Pulmonary artery endothelial cell (primary cell): ENCODE results near the gene LENEP. TPM values are rescaled to one million over a fixed set of nuclear protein-coding genes. Genes with fewer than 3 reads are reported as not detected.

Experiments
- DNase-seq: peaks from one replicate; pipeline ENCODE4 v3.0.0-alpha.2; 2011; ENCODE audit warnings: low read depth, low spot score
- total RNA-seq: library from RNA; depleted of rRNA; stranded (reverse); fragments of >200 nt; gene quantifications from 2 replicates; pipeline ENCODE4 v1.2.3, GENCODE V29; 2014

Gene LENEP
- total RNA-seq, 1 donor from 2014 or later, result 0.66 TPM

DNA sequence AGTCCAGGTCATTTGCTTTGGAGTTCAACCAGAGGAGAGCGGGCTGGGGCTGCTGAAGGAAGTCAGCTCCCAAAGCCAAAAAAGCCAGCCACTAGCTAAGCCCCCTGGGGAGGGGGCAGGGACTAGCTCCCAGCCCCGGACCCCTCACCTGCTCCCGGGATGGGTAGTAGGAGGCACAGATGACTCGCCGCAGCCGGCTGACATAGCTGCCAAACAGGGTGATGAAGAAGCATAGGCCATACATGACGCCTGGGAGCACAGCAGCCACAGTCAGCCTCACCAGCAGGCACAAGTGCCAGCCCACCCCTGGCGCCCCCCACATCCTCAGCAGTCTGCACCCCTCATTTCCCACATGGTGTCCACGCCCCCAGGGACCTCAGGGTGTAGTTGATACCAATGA, 32.8 kb downstream of the LENEP start:
- no peak for DNase-seq

DNA sequence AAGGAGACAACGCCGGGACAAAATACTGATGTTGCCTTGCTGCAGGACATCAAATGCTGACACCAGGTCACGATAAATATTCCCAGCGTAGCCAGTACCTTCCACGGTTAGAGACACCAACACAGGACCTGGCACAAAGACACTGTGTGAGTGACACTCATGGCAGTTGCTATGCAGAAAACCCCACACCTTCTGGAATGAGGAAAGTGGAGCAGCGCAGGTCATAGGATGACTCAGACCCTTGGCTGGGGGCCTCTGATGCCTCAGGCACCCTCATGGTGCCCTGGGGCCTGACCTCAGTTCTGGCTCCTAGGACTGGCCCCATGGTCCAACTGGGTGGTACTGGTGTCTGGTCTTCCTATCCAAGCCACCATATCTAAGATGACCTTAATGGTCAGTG, 33.2 kb downstream of the LENEP start:
- DNase-seq, result no peak

DNA sequence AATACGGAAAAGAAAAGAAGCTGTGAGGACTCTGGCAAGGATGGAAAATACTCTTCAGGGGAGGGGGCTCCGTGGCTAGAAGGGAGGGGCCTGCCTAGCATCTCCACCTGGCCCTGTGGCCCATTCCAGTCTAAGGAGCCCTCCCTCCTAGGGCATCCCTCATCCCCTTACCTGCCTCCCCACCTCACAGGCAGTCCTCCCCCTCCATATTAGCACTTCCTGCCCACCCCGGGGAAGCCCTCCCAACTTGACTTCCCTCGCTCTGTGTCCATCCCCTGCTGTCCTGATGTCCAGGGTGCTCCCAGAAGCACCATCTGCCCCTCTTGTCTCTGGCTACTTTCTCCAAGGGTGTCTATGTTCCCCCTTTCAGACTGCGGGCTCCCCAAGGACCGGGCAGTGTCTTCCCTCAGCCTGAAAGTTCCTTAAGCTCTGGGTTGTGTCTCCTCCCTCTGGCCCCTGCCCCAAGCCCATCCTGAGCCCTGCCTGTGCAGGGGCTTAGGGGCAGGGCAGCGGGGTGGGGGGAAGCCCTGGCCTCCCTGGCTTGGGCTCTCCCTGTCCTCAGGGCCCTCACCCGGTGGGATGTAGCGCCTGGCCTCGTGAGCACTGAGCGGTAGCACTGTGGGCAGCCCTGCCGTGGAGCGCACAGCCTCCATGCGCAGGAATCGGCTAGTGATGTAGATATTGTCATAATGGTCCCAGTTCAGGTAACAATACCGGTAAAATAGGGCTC, 36.3 kb downstream of the LENEP start:
- DNase-seq, result no peak

DNA sequence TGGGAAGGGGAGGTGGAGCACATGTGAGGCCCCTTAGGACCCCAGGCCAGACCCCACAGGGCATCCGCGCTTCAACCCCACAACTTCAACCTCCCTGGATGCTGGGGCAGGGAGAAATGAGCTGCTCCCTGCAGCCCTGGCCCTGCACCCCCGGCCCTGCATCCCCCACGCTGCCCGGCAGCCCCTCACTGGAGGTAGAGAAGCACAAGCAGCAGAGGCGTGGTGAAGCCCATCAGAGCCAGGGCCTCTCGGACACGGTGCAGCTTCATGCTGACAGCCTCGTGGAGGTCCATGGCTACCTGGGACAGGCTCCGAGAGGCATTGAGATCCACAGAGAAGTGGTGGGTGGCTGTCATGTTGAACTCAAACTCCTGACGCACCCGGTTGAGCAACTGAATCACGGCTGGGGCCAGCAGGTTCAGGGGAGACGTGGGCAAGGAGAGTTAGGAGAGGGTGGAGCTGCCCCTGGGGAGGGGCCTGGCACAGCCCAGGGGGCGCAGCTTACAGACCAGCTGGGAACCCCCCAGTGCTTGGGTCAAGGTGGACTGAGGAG, 36.9 kb downstream of the LENEP start:
- DNase-seq, result no peak

DNA sequence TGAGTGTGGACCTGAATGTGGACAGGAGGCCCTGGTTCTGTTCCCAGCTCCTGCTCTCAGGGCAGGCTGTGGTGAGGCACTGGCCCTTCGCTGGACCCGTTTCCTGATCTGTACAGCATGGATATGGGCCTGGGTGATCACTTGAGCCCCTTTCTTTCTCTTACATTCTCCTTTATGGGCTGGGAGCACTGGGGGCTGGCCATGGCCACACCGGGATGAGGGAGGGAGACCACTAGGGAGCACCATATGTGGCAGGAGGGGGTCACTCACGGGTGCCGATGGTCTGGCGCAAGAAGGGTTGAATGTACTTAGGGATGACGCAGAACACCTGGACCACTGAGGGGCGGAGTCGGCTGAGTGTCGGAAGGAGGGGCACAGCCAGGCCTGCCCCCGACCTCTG, 37.5 kb downstream of the LENEP start:
- DNase-seq, result no peak

DNA sequence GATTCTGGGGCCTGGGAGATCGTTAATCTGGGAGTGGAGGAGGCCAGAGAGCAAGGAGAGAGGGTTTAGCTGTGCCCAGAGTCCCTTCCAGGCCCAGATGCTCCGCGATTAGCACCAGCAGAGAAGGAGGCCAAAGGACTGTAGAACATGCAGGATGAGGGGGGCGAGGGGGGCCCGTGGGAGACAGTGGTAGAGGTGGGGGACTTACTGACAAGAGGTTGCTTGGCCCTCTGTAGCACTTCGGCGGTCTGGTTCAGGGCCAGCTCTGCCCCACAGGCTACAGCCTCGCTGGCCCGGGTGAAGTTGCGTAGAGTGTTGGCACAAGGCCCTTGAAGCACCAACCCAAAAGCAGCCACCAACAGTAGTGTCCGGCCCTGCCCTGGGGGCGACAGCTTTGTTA, 39.5 kb downstream of the LENEP start:
- no peak for DNase-seq

DNA sequence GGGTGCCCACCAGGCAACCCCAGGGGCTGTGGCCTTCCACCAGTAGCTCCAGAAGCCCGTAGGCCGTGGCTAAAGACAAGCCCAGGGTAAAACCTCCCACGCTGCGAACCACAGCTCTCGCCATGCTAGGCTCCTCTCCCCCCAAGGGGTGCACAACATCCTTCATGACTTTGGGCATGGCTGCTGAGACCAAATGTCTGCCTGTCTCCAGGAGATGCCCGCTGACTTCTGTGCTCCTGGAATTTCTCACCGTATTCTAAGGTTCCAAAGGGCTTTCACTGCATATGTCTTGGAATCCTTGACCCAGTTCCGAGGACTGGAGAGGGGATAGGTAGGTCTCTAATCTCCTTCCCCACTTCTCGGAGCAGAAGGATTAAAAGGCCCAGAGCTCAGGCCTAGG, 40.1 kb downstream of the LENEP start, which contains the start of the genes DCST1 and DCST2:
DCST1 (plus strand) TSS at position 301 of the 400 bp plus-strand sequence. CDS start 213 bp downstream, outside the sequence.
DCST2 (minus strand) TSS at position 258 of the 400 bp plus-strand sequence; CDS start at position 178, 80 bp downstream.
- no peak for DNase-seq

DNA sequence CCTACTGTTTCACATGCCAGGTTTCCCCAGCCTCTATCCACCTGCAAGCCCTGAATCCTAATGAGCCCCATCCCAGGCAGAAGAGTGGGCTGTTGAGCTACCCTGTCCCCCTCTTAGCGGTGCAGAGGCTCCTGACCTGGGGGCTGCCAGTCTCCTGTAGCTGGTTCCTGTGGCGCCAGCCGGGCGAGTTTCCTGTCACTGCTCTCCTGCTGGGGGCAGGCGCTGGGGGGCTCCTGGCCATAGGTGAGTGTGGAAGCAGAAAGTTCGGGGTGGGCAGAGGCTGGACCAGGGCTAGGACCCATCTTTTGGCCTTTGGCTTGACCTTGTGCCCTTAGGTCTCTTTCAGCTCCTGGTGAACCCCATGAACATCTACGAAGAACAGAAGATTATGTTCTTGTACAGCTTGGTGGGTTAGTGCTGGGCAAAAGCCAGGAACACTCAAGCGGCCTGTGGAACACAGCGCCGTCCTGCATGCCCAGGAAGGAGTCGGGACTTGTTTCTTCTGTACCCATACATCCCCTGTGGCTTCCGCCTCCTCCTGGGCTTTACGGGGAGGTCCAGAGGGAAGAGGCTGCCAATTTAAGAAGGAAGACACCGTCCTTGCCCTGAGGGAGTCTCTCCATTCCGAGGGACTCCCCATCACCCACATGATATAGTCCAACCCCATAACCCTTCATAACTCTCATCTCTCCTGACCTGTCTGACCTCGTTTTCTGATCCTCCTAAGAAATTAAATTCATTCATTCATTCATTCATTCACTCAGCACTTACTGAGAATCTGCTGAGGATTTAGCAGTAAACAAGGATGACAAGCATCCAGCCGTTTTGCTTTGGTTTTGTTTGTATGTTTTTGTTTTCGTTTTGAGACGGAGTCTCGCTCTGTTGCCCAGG, 41.2 kb downstream of the LENEP start:
- DNase-seq, result no peak

DNA sequence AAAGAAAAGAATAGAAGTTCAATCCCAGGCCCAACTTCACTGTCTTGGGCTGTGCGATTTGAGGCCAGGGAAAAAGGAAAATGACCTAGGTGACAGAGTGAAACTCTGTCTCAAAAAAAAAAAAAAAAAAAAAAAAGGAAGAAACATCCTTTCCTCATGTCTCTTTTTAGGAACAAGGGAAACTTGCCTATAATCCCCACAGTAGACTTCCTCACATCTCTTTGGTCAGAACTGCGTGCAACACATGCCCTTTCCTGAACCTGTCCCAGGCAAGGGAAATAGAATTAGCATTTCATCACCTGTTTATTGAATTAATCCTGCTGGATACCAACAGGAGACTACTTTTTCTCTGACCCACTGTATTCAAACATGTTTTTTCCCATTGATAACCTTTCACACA, 42.5 kb downstream of the LENEP start:
- no peak for DNase-seq

DNA sequence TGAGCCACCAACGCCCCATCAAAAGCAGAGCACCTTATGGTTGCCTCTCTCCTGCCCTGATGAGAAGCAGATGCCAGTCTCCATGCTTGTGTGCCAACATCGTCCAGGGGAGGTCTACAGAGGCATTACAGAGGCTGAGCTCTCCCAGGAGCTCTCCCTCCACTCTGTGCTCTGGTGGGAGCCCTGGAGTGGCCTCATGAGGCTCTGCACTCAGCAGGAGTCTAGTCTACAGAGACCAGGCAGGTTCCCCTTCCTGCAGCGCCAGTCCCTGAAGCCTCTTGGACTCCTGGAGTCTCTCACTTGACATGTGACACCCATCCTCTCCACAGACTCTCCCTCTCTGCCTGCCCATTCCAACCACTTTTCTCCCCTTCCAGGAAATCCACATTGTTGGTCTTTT, 43.7 kb downstream of the LENEP start:
- no peak for DNase-seq

DNA sequence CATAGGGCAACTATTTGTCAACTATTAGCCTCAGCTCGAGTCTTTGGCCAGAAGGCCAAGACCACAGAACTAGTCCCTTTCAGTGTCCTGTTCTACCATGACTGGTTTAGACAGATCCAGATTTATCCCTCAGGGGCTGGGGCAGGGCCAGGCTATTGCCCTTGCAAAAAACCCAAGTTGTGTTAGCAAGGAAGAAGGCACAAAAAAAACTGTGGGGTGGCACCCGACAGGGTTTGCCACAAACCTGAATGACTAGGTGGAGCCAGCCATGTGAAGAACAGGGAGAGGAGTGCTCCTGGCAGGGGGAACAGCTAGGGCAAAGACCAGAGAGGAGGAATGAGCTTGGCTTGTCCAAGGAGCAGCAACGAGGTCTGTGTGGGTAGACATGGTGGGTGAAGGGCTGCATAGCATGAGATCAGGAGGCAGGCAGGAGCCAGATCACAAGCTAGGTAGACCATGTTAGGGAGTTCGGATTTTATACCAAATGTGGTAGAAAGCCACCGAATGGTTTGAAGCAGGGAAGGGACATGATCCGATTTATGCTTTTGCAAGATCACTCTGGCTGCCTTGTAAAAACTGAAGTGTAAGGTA, 44.6 kb downstream of the LENEP start:
- DNase-seq, result no peak

DNA sequence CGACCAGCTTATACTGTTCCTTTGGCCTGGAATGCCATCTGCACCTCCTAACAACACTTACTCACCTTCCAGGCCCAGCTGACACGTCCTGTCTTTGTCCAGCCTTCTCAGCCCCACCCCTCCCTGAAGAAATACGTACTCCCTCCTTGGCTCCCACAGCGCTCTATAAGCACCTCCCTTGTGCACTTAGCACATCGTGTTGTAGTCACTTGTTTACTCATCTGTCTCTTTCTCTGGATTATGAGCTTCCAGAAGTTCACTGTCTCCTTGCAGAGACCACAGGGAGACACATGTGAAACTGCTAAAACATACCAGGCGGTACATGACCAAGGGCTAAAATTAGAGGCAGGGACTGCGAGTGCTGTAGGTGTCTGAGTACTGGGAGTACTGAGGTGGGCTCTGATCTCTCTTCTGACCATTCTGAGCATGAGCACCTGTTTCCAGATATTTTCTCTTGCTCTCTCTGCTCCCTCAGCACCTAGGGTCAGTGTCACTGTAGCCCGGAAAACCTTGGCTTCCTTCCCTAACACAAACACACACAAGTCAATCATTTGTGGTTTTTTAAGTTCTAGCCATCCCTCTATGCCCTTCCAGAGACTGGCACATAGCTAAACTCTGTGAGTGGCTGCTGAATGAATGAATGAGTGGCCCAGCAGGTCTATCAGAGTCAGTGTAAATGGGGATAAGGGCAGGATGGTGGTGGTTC, 45.4 kb downstream of the LENEP start:
- no peak for DNase-seq

DNA sequence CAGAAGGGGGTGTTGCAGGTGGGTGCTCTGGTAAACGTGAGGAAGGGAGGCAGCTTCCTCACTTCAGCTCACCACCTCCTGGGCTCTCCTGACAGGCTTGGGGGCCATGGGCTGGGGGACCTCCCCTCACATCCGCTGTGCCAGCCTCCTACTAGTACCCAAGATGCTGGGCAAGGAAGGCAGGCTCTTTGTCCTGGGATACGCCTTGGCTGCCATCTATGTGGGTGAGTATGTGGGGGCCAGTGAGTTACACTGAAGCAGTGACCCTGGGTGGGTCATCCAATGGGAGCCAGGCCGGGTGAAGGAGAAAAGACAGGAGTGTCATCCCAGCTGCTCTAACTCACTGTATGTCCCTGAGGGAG, 45.9 kb downstream of the LENEP start:
- no peak for DNase-seq

DNA sequence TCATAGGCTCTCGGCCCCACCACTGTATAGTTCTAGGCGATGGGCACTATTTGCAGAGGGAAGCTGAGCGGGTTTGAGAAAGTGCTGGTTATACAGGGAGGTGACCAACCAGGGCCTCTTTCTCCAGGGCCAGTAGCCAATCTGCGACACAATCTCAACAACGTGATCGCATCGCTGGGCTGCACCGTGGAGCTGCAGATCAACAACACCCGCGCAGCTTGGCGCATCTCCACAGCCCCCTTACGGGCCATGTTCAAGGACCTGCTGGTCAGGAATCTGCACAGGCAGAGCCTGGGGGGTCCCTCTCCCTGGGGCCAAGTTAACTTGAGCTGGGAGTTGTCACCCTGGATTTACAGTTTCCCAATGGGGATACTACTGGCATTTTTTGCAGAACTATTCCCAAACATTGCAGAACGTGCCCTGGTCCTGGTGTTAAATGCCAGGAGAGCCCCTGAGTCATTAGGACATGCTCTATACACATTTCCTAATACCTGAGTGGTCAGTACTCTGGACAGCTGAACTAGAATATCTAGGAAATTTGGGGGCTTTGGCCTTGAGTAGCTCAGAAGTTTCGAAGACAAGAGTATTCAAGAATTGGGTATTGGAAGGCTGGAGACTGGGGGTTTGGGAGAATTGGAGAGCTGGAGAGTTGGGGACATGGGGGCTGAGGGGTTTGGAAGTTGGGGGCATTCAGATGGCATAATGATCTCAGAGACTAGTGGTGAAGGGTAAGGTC, 47.1 kb downstream of the LENEP start:
- DNase-seq, result no peak

DNA sequence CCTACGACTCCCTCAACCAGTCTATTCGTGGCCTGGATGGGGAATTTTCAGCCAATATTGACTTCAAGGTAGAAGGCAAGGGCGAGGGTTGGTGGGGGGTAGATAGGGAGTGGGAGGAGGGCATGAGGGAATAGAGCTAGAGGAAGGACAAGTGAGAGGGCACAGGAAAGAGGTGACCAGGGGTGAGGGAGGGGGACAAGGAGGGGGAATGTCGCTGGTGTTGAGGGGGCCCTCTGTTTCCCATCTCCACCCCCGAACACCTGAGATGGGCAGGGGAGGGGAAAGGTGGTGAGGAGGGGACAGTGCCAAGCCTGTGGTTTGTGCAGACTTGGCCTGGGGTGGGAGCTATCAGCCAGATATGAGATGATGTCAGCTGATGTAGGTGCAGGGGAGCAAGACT, 49.4 kb downstream of the LENEP start:
- DNase-seq, result no peak

DNA sequence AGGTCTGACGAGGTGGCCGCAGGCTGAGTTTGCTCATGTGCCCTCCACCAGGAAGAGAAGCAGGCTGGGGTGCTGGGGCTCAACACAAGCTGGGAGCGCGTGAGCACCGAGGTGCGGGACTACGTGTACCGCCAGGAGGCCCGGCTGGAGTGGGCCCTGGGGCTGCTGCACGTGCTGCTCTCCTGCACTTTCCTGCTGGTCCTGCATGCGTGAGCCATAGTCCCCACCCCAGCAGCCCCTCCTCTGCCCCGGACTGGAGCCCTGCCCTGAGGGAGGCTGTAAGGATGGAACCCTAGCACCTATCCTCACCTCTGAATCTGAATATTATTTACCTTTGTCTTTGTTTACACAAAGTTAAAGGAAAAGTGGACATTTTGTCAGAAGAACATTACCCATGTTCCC, 49.9 kb downstream of the LENEP start:
- DNase-seq, result no peak

DNA sequence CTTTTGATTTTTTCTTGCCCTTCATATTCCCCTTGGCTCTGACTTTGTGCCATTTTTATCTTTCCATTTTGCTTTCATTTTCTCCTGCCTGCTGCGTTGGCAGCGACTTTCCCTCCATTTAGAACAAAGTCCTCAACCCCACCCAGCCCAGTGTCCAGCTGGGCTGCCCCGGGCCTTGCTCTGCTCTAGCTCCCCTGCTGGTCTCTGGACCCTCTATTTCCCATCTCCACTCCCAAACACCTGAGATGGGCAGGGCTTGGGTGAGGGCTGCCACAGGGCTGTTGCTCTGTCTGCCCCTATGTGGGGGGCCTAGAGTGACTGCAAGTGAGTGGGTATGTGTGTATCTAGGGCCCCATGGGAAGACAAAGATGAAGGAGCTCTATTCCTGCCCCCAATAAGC, 50.4 kb downstream of the LENEP start:
- DNase-seq, result no peak
